NCI-H1048 (cell line): ENCODE measurements around the gene KRTAP24-1.

ENCODE experiments used
- DNase-seq: peaks from one replicate; lab custom pipeline; 2025; lab: John Stamatoyannopoulos, UW

KRTAP24-1 gene, protein sequence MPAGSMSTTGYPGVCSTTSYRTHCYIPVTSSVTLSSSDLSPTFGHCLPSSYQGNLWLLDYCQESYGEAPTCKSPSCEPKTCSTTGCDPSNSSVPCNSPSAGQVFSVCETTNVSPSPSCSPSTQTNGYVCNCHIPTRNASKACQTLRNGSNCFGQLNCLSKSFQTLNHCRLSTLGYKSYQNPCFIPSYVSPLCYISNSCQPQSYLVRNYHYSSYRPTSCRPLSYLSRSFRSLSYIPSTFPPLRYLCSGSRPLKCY

DNA sequence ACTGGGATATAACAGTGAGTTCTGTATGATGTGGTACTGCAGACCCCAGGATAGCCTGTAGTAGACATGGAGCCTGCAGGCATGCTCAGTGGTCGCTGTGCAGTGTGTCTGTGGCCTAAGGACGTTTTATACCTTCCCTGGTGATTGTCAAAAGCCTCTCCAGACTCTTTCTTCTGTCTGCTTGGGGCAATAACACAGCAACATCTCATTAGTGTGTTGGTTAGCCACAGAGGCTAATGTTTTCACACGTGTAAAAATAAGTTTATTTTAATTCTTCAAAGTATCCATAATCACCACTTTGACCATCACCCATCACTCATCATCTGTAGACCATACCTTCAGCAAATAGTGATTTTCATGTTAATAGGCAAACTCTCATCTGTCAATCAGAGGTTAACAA is at the start of gene KRTAP24-1:
KRTAP24-1 (minus strand) TSS at position 101 of the 400 bp plus-strand sequence; CDS start at position 83, 18 bp downstream.
- no peak for DNase-seq

DNA sequence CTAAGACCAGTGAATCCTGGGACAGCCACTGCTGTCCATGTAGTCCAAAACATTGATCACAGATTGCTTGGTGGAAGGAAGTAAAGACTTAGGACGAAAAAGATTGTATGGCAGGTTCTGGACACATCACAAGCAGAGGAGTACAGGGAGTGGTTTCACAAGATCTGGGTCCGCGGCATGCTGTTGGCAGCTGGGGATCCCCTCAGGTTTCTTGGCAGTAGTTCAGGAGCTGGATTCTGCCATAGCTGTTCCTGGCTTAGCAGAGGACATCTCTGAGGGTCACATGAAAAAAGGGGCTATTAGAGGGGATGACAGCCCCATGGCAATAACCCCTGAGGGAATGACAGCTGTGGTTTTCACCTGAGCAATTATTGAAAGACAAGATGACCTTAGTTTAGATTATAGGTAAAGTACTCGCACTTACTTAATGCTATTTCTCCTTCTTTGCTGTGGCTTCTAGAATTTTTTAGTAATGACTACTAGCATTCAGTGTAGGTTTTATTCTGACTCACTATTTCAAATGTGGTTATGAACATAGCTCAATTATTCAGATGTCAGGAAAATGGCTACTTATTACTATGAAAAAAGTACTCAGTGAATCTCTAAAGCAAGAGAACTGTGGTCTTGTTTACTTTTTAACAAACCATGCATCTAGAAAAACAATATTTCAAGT is 46.6 kb upstream of the KRTAP24-1 start:
- DNase-seq: no peak

DNA sequence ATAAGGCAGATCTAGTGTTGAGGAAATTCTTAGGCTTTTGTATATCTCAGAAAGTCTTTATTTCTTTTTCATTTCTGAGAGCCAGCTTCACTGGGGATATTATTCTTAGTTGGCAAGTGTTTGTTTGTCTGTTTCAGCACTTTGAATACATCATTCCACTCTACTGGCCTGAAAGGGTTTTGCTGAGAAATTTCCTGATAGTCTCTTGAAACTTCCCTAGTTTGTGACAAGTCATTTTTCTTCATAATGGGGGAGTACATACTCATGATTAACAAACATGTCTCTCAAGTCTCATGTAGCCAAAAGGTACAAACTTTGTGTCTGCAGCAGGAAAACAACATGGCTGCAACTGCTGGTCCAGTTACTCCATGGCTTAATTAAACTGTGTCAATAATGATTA is 43.6 kb upstream of the KRTAP24-1 start:
- no peak for DNase-seq

DNA sequence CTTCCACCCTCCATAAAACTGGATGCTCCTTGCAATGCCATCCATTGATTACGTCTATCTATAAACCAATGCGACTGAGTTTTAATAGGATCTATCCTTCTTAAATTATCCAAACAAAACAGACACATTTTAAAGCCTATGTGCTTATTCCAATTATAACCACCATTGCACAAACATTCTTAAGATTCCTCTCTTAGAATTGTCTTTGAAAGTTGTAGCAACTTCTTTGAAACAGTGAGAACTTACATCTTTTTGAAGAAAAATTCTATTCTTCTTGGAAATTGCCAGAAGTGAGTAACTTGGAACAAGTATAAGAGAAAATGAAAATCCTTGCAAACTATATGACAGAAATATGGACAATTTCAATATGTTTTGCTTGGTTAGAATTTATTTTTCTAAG is 37.5 kb upstream of the KRTAP24-1 start, which contains the start of gene KRTAP26-1:
KRTAP26-1 (minus strand) TSS at position 101 of the 400 bp plus-strand sequence. CDS start 280 bp downstream, outside the sequence.
- DNase-seq: no peak

DNA sequence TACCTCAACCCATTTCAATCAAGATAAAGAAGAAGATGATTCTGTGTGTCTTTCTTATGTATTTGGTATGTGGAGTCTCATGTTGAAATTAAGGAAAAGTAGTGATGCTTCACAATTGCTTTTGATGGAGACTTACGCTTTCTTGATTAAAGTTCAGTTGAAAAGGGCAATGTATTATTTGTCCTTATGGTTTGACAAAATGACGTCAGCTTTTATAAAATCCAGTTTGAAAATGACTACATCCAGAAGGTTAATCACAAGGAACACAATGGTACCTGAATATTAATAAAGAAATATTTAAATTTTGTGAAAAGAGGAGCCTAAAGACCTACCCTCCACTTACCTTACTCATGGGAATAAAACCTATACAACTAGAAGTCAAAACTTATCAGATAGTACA is 33.0 kb upstream of the KRTAP24-1 start:
- no peak for DNase-seq

DNA sequence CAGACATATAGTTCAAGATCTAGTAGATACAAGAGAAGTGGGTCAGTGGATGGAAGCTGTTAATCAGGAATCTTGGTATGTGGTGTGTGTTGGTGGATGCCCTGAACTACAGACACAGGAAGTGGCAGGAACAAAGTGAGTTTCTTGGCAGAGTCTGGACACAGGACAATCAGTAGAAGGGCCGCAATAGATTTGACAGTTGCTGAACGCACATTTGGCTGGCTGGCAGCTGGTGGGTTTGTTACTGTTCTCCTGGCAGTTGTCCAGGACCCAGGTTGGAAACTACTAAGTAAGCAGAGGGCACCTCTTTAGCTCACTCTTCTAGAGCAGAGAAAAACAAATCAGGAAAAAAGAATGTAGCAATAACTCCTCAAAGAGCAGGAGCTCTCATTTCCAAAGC is 24.1 kb upstream of the KRTAP24-1 start:
- no peak for DNase-seq

DNA sequence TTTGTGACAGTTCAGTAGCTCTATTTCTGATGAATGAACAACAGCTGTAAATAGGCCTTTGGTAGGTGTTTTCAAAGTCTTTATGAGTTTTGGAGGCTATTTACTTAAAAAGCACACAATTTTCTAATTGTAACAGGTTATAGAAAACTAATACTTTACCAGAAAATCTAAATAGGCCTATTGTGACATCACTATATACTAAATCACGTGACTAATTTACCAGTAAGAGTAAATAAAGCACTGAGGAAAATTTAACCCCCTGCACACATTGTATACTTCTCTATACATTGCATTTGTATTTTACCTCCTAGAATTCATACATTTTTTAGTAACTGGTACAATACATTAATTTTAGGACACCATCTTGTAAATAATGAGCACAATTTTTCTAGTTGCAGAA is 22.4 kb upstream of the KRTAP24-1 start:
- no peak for DNase-seq

DNA sequence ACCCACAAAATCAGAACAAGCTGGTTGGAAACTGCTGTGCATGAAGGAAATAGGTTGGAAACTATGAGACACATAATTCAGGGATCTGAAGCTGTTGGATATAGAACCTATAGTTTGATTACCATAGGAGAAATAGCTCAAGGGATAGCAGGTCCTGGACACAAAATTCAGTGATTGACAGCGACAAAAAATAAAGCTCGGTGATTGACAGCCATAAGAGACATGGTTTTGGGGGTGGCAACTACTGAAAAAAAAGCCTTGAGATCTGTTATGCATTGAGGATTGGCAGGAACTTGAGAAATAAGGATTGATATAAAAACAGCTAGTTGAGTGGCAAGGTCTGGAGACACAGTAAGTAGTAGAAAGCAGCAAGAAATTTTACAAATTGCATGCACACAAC is 6.5 kb upstream of the KRTAP24-1 start, which contains the start of gene KRTAP25-1:
KRTAP25-1 (minus strand) TSS at position 300 of the 400 bp plus-strand sequence; CDS start at position 276, 24 bp downstream.
- no peak for DNase-seq

DNA sequence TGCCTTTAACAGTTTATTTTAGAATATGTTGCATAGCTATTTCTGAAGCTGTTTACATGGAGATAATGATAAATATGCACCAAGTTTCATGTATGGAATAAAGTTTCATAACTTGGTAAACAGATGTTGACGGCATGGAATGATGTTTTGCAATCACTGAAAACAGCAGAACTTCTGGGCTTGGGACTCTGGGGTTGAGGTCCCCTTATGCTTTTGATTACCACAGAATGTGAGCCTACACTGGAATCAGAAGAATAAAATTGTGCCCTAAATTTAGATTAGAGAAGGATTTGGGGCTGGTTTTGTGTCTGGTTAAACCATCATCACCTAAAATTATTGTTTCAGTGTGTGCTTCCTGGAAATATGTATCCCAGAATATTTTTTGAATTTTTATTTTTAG is 11.1 kb downstream of the KRTAP24-1 start:
- DNase-seq: no peak

DNA sequence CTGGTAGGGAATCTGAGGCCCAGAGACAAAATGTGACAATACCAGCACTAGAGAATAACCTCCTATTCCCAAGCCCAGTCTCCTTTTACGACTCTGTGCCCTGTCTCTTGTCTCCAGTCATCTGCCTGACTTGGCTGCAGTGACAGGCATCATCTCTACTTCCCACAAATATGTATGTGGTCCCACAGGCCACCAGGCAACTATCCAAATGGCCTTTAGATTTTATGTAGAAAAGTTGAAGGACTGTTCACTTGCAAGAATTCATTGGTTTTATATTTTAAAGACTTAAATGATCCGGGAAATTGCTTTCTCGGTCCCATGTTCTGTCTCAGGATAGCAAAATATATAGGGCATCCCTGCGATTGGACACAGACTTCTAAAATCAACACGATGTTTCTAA is 11.6 kb downstream of the KRTAP24-1 start:
- DNase-seq: no peak

DNA sequence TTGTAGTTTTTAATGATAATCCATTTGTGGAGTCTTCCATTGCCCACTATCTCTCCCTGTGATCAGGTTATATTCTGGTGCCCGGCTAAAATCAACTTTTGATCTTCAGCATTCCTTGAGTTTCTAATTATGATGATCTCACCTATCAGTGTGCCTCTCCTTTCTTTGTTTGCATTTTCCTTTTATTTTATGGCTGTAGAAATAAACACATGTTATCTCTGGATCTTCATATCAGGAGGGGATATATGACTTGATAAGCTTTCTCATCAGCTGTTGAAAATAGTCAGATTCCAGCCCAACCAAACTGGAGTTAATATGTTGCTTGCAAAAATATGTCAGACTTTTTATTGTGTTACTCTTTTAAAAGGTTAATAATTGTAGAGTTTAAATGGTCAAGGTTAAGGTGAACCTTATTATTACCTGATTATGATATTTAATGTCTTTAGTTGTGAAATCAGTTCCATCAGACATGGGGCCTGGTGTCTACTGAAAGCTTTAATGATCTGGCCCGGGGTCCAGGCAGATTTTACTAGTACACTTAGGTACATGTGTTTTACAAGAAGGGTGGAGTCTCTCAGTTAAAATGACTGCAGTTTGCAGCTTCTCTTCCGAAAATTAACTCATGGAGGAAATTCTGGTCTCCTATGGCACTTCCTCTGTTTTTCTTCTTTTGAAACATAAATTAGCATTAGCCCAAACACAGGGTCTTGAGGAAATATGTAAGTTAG is 12.8 kb downstream of the KRTAP24-1 start:
- DNase-seq: no peak

DNA sequence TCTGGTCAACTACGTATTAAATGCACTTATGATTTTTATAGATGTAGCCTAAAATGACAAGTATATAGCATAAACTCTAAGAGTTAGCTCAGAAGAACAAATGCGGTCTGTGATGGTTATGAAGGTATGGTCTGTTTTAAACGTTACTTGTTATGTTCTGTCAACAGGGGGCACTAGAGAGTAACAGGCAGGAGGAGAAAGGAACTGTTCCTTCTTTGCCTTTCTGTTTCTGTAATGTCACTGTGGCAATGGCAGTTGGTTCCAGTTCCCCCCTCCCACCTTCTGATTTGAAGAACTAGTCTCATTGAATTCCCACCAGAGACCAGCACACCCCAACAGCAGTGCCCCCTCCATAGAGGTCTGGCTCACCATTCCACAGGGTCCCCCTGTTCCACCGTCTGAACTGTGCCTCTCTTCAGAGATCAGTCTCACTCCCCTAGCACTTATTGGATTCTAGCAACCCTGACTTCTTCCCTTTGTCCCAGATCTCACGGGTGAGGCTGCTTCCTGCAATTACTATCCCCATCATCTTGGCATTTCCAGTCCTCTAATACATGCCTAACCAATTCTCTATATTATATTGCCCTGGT is 14.0 kb downstream of the KRTAP24-1 start:
- no peak for DNase-seq

DNA sequence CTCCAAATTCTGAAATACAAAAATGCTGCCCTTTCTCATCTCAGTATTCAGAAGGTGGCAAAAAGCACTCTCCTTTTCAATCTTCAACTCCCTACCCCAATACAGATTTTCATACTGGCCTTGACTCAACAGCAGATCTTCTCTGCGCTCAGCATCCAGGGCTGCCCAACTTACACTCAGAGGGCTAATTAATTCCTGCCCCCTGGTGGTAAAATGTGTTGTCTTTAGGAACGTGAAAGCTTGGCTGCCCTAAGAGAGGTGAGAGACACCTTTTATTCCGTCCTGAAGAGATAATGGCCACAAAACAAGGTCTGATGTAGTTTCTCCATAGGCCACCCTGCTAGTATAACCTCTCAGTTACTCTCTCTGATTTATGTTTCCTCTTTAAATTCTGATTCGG is 25.0 kb downstream of the KRTAP24-1 start:
- DNase-seq: no peak

DNA sequence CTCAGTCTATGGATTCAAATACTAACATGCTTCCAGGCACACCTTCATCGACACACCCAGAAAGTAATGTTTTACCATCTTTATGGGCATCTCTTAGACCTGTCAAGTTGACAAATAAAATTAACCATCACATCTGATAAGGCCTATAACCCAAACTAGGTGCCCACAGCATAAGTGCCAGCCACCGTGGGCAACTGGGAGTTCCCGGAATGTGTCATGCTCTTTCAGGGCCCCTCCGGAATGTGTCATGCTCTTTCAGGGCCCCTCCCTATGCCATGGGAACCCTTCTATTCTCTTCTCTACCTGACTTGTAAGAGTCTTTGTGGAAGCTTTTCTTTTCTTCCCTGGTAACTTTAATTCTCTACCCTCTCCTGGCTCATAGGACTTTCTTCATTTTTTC is 26.6 kb downstream of the KRTAP24-1 start:
- DNase-seq: no peak

DNA sequence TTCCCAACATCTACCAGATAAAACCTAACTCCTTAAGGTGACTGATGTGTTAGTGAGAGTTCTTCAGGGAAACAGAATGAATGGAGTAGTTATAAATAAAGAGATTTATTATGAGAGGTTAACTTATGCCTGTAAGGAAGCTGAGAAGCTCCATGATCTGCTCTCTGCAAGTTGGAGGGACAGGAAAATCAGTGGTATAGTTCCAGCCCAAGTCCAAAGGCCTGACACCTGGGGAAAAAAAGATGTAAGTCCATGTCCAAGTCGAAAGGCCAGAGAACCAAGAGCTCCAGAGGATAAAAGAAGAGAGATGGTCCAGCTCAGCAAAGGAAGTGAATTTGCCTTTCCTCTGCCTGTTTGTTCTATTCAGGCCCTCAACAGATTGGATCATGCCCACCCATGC is 27.1 kb downstream of the KRTAP24-1 start:
- no peak for DNase-seq

DNA sequence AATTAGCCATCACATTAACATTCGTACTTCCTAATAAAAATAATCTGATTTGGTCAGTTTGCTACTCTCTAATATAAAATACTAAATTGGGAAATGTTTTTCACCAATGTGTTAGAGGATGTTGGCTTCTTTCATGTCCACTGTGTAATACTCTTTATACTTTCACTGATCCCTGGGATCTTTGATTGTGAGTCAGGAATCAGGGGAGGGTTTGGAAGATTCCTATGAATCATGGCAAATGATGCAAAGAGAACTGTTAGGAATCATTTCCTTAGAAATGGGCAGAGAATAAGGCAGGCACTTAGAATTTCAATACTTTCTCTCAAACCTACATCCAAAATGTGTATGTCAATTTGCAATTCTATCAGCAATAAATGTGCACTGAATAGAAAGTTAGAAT is 31.0 kb downstream of the KRTAP24-1 start:
- no peak for DNase-seq

DNA sequence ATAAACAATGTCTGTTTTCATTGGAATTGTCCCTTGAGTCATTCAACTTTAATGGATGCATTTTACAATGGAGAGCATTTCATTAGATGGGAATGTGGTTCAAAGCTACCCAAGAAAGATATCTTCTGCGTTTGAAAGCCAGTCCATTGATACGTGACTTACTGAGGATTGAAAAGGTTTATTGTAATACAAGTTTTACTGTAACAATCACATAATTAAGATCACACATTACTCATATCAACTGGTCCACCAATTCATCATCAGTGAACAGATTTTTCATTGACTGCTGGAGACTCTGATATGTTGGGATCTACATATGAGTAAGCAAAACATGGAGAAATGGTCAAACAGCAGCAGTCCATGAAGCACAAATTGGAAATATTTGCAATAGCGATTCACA is 32.8 kb downstream of the KRTAP24-1 start:
- no peak for DNase-seq

DNA sequence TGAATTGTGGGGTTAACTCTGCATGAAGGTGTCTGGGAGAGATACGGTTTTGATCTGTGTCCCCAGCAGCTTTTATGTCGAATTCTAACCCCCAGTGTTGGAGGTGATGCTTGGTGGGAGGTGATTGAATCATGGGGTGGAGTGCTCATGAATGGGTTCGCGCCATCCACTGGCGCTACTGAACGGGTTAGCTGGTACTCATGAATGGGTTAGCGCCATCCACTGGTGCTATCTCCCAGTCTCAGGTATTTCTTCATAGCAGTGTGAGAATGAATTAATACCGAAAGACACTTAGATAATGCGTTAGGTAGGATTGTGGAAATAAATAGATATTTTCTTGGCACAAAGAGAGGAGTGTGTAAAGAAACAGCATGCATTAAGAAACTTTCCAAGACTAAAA is 33.9 kb downstream of the KRTAP24-1 start:
- no peak for DNase-seq

DNA sequence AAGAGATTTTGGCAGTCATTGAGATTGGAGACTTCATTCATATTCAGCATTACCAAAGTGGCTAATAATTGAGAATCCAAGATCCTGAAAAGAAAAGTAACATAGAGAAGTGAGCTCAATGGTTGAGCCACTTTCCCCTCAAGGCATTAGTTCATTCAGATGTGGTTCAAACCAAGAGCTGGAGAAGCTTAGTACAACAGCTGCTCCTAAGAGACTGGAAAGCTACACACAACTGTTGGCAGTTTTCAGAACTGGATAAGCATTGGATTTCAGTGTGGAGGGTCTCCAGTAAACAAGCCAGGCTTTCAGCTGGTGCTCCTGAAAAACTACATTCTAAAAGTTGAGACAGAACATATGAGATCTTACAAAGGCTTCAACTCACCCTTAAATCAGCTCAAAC is 37.7 kb downstream of the KRTAP24-1 start:
- no peak for DNase-seq

DNA sequence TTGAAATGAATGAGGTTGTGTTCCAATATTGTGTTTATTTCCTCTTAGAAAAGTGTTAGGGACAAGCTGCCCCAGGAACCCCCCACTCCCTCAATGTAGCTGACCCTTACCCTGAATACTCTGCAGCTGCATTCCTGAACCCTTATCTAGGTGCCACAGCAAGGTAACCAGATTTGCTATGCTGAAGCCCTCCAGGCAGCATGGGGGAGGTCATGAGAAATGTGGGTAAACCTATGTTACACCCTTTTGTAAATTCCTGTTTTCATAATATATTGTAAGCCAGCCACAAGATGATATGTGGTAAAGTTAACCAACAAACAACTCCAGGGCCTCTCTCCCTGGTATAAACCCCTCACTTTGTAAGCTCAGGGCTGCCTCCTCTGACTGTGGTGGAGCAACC is 39.1 kb downstream of the KRTAP24-1 start:
- no peak for DNase-seq

DNA sequence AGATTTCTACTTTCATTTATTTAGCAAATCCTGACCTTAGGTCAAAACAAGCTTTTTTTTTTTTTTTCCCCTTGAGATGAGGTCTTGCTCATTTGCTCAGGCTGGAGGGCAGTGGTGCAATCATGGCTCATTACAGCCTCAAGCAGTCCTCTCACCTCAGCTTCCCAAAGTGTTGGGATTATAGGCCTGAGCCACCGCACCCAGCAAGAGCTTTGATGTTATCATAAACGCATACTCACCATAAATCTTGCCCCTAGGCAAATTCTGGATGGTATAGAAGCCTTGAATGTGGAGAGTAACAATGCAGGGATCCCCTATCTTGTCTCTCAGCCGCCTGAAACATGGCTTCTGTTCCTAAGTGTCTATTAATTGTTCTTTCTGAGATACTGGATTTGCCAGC is 42.1 kb downstream of the KRTAP24-1 start:
- no peak for DNase-seq

DNA sequence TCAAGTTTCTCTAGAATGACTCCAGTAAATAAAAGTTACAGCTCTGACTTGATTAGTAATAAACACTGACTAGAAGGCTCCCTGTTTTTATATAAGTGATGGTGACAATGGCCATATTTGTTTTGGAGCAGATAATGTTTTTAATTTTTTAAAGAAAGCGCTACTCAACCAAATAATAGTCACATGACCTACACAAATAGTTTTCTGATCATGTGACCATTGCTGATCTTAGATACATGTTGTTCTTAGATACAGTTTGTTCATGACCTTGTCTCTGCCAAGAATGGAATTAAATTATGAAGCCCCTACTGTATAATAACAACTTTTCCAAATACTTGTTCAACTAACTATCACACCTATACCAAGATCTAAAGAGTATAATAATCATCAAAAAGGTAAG is 44.6 kb downstream of the KRTAP24-1 start:
- DNase-seq: no peak

DNA sequence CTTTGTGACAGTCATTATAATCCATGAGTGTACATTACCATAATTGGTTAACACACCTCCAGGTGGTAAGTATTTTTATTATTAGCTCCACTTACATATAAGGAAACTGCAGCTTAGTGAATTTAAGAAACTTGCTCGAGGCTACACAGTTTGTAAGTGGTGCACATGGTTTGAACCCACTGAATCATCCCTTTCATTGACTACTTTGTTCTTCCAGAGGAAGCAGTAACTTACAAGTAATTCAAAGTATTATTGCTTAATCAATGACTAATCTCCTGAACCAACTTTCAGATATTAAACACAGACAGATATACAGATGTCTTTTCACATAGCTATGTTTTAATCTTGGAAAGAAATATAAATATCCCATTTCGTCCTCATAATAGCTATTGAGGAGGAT is 48.1 kb downstream of the KRTAP24-1 start:
- DNase-seq: no peak
